HG02973 (cell line): ENCODE results near the gene SLC4A2.
A peak's percentile ranks its signal among the peaks of the same experiment; 100 is the strongest.

Experiments used
- ATAC-seq: cut with Tn5 transposase; IDR thresholded peaks from one replicate; pipeline ENCODE4 v1.9.1; 2021; ENCODE audit warnings: moderate library complexity; ENCODE audit not compliant: unreplicated experiment

SLC4A2 gene

DNA sequence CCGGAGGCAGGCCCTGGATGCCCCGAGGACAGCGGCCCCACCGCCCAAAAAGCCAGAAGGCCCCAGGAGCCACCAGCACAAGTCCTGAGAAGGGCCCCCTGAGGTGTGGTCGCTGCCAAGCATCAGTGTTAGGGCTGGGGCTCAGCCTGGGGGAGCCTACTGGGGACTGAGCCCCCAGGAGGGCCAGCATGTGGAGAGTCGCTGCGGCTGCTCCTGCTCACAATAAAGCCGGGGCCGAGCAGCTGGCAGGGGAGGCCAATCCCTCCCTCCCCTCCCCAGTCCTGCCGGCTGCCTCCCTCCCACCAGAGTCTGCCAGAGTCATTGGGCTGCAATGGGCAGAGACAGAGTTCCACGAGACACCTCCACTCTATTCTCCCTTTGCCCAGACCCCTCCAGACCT lies 14.1 kb upstream of the SLC4A2 start:
- no peak for ATAC-seq

DNA sequence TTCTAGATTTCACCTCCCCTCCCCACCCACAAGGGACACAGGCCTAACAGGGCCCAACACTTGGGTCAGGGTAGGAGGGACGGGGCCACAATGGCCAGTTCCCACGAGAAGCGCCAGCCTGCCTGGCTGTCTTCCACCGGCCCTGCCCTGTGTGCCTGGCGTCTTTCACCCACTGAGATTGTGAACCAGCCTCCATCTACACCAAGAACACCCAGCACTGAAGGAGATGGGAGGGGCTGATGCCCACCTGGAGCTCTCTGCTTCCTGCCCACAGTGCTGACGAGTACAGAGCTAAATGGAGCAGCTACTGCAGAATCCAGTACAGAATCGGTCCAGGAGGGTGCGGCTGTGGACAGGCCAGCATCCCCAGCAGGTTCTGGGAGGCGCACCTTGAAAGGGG lies 13.4 kb upstream of the SLC4A2 start:
- ATAC-seq: no peak

DNA sequence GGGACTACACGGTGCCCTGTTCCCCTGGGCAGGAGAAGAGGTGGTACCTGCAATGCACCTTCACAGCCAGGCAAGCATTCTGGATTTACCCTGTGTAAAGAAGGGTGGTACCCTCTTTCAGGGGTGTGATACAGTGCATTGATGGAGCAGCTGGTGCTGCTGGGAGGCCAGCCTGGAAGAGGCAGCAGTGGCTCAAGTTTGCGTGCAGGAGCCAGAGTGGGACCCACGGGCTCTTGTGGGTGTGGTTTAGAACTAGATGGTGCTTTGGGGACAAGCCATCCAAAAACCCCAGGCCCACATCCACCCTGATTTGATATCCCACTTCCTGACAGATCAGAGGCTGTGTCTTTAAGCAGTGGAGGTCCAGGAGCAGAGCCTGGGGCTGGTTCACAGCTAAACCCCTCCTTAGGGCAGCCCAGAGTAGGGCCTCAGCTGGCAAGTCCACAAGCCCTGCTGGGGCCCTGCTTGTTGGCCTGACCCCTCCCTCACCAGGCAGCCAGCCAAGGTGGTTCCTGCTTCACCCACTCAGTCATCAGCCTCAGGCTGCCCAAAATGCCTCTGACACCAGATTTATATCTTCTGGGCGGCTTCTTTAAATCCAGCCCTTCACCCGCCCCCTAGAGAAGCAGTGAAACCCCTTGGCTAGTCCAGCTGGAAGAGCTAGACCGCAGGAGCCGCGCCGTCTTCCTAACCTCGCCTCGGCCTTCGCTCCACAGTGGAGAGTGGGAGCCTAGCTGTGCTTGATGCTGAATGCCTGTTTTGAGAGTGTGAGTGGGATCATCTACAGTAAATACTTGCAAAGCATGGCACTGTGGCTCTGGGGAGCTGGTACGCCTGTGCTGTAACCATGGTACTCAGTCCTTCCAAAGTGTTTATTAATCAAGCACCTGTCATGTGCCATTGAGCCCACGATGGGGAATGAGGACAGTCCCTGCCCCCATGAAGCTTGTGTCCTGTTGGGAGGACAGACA lies 12.5 kb upstream of the SLC4A2 start:
- ATAC-seq: no peak

DNA sequence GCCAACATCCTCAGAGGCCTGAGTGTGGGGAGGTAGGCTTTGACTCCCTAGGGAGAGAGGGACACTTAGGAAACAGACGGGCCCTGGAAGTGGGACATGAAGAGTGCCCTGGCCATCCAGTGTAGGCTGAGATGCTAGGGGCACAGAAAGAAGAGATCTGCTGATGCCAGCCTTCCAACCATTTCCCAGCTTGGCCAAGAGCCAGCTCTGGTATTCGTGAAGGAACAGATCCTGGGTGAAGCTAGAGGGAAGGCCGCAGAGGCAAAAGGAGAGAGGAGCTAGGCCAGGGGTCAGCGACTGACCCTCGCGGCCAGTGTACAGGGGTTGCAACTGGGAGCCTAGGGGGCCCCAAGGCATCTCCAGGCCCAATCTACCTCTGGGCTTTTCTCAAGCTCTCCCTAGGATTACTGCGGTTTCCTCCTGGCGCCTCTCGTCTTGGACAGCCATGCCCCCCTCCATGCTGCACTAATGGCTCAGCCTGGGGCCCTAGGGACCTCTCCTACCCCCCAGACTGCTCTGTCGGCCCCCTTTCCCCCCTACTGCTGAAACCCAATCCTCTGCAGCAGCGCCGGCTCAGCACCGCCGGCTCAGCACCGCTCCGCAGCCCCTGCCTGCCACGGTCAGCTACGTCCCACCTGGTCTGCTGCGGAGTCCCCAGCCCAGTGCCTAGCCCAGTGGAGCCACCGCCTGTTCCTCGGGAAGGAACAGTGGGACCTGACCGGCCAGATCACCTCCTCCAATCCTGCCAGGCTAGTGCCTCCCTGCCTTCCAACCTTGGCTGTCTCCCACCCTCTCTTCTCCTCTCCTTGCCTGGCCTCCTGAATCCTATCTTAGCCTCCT lies 11.2 kb upstream of the SLC4A2 start, which contains the start of gene ASIC3:
Gene ASIC3, plus strand, starts transcription at position 556 of the 840 bp plus-strand sequence. CDS start 355 bp downstream, outside the sequence.
- no peak for ATAC-seq

DNA sequence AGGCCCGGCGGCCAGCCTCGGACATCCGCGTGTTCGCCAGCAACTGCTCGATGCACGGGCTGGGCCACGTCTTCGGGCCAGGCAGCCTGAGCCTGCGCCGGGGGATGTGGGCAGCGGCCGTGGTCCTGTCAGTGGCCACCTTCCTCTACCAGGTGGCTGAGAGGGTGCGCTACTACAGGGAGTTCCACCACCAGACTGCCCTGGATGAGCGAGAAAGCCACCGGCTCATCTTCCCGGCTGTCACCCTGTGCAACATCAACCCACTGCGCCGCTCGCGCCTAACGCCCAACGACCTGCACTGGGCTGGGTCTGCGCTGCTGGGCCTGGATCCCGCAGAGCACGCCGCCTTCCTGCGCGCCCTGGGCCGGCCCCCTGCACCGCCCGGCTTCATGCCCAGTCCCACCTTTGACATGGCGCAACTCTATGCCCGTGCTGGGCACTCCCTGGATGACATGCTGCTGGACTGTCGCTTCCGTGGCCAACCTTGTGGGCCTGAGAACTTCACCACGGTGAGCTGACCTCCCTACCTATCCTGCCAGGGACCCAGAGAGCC lies 10.4 kb upstream of the SLC4A2 start:
- no peak for ATAC-seq

DNA sequence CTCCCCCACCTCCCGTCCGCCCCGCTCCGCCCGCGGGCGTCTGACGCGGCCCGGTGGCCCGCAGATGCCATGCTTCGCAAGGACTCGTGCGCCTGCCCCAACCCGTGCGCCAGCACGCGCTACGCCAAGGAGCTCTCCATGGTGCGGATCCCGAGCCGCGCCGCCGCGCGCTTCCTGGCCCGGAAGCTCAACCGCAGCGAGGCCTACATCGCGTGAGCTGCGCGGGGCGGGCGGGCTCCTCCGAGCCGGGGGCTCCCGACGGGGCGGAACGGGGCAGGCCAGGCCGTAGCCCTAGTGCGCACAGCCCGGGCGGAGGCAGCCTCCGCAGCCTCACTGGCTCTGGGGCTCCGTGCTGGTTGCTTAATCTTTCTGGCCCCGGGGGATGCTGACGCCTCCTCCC lies 8.3 kb upstream of the SLC4A2 start:
- ATAC-seq: no peak

DNA sequence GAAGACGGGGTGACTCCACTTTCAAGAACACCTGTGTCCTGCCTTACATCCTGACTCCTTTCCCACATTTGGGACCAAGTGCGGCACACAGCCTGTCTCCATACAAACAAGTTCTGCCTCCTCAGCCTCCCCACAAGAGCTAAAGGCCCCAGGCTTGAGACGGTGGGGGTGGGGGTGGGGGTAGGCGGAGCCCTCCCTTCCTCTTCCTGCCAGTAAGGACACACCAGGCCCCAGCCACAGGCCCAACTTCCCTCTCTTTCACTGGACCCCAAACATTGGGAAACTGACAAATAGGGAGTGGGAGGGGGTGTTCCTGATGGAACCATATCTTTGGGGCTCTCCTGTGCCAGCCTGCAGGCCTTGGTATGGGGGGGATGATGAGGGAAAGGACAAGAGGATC lies 6.3 kb upstream of the SLC4A2 start:
- ATAC-seq: no peak

DNA sequence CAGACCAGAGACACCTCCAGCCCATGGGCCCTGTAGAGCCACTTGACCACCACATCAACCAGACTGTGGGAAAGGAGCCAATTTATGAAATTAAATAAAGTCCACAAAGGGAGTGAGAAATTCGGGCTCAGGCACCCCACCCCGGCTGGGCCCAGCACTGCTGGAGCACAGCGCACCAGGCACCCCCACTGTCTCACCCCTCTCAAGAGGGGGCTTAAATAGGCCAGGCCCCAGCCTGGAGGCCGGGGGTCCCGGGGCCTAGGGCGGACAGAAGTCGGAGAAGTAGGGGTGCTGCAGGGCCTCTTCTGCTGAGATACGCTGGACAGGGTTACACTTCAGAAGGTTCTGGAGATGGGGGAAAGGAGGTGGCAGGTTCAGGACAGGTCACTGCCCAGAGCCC lies 5.6 kb upstream of the SLC4A2 start:
- ATAC-seq: no peak

DNA sequence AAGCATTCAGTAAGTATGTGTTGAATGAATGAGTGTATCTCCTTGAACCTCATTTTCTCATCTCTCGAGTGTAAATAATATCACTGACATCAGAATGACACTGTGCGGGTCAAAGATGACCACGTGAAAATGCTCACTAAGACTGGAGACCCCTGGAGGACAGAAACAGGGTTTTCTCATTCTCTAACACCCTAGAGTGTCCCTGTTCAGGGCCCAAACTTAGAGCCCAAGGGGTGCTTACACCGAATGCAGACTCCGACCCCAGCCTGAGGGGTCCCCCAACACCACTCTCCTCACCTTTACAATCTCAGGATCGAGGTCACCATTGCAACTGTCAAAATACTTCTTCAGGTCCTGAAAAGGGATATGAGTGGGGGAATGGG lies 3.1 kb upstream of the SLC4A2 start:
- no peak for ATAC-seq

DNA sequence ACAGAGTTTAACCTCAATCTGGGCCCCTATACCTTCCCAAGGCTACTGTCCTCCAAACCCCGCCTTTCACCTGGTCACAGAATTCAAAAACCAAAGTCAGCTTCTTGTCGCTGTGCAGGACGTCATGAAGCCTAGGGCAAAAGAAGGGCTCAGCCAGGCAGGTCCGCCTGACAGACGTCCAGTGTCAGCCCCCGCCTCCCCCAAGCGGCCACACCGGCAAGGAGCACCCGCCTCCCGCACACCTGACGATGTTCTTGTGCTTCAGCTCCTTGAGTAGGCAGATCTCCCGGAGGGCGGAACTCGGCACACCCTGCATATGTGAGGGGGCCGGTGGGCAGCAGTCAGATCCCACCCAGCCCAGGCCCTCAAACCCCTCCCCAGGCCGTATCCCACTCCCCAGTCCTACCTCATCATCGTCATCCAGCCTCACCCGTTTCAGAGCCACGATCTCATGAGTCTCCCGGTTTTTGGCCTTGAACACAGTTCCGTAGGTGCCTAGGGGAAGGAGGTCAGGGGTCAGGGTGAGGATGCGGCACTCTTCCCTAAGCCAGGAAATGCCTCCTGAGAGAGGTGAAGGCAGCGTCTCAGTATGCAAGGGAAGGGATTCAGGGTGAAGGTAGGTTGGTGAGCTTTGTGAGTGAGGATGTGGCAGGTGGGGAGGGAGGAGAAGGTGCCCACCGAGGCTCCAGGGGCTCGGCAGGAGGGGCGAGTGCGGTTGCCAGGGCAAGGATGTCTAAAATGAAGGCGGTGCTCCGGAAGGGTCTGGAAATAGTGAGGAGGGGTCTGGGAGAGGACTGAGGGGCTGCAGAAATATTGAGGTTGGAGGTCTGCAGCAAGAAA lies 2.5 kb upstream of the SLC4A2 start:
- no peak for ATAC-seq

DNA sequence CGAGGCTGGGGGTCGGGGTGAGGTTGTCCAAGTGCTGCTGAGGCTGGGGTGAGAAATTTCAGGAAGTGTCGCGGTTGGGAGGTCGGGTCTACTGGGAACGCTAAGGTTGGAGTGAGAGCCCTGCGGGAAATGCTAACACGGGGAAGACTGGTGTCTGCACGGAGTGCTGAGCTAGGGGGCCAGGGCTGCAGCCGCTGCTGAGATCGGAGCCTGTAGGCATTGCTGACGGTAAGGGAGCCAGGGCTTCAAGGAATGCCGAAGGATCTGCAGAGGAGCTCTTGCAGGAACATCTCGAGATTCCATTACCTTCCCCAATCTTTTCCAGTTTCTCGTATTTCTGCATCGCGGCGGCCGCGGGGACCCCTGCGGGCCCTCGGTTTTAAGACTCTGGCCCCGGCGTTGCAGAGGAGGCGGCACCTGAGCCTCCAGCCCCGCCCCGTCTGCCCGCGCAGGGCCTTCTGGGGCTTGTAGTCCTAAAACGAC lies 1.8 kb upstream of the SLC4A2 start, which contains the start of gene CDK5:
Gene CDK5, minus strand, starts transcription at position 392 of the 483 bp plus-strand sequence. Its CDS starts 49 bp downstream, at position 343.
- ATAC-seq: peak; percentile 8

DNA sequence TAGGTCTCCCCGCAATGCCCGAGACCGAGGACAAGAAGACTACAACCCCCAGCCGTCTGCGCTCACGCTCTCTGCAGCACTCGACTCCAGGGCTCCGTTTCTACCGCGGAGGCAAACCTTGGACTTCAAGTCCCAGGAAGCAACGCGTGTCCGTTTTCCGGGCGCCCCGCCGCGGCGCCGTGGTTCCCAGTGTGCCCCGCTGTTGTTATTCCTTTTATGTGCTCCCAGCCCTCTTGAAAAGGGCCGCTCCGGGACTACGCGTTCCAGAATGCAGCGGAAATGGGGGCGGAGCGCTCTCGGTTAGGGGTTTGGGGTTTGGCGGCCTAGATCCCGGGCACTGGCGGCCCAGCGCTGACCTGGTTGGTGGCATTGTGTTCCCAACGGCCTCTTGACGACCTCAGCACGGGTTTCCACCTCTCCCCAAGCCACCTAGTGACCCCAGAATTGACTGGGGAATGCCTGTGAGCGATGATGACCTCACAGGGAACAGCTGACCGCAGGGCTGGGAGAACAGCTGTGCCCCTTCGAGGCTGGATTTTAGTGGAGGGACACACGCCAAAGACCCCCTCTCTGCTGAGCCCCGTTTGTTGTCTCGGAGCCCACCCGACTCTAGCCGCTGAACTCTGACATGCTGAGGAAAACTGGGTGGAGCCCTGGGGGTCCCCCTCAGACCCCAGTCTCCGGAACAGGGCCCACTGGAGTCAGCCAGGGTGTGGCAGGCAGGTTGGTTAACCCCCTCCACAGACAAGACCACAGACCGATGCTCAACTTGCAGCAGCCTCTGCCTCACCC lies 1.2 kb upstream of the SLC4A2 start:
- ATAC-seq: peak; percentile 86

DNA sequence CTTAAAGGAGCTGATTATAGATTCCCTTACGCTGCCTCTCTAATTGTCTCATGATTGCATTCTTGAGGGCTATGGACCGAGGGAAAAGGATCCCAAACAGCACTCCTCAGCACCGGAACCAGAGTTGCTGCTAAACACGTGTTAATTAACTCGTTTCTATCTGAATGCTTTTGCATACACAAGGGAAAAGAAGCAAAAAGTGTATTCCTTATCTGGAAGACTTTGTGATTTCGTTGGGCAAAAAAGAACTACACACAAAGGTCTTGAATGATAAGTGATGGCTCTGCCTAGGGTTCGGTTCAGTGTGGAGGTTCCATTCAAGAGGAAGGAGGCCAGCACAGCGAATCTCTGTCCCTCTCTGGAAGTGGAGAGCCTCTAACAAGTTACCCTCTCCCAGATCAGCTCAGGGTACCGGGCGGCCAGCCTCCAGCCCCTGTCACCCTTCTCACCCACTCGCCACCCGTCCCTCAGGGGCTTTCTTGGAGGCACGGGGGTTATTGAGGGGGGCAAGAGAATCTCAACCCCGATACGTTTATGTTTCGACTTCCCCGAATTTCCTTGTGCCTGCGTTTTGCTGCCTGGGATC lies 515 bp upstream of the SLC4A2 start:
- ATAC-seq: no peak

DNA sequence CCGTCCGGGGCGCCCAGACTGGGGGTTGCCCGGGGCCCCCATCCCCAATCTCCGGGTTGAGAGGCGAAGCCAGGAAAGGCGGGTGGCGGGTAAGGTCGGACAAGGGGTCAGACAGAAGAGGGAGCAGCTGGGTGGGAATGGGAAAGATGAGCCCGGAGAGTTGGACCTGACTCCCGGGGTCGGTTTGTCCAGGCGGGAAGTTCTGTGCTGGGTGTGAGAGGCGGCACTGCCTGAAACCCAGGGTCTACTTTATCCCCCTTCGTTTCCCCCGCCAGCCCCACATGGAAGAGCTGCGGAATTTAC lies 675 bp downstream of the SLC4A2 start:
- ATAC-seq: no peak

DNA sequence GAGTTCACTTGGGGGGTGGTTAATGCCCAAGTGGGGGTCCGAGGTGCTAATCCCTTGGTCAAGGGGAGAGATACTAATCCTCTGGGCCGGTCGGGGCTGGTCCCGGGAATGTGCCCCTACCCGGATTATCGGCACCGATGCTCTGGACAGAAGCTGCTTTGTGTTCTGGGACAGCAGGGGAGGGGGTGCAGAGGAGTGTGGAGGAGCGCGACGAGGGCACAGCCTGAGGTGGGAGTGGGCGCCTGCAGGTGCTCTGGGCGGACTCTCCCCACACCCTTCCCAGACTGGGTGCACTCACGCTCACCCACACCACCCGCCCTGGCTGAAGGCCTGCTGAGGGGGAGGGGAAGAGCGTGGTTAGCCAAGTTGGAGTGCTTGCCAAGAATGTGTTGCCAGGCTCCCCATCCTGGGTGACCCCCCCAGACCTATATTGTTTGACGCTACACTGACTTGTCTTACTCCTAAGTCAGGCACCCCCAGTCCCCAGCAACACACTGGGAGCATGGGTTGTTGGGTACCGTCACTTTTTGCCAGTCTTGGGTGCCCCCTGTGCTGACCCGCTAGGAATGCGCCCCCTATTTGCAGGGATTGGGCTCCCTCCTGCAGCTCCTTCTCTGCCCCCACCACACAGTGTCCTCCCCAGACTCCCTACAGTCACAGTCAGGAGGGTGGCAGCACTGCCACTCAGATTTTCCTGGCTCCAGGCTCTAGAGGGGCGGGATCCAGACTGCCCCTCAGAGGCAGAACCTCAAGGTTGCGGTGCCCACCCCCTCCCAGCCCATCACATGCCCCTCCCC lies 1.2 kb downstream of the SLC4A2 start:
- ATAC-seq: no peak

DNA sequence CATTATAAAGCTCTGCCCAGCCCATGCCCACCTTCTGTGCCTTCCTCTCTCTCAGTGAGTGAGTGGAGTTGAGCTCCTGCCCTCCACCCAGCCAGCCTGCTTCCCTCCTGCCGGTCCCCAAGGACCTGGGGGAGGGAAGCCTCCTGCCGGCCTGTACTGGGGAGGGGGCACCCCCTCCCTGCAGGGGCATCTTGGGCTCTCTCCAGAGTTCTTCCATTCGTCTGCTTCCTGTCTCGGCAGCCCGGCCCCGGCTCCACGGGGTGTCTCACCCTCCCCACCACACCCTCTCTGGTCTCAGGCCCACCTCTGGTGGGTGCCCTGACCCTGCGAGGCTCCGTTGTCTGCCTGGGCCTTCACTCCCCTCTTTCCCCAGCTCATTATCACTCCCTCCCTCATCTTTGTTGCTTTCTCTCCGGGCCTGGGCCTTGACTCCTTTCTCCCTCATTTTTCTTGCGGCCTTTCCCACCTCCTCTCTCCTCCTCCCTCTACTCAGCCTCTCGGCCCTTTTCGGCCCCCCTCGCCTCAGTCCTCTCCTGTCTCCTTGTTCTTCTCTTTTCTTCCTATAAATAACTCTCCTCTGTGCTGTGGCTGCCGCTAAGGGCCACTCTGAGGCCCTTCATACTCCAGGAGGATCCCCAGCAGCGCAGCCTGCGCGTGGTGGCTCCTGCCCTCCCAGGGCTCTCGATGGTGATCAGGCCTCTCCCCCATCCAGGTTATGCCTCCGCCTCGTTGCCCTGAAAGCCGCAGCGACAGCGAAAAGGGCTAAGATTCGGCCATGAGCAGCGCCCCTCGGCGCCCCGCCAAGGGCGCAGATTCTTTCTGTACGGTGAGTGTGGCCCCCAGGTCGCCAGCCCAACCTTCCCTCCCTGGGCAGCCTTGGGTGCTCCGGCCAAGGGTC lies 2.1 kb downstream of the SLC4A2 start:
- ATAC-seq: no peak

DNA sequence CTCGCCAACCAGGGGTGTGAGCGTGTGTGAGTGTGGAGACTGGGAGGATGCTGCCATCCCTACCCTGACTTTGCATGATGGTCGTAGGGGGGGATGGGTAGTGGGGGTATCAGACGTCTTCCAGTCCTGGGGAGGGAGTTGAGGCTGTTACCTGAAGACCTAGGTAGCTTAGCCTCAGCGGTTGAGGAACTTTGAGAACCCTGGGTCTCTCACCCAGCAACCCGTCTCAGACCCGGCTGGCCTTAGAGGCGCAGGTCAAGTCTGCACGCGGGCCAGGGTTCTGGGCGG lies 2.7 kb downstream of the SLC4A2 start:
- no peak for ATAC-seq
